ENCODE measurements around the gene TGM5.
"Not testable (repeated sequence)": the region's sequence is repeated elsewhere in the genome, so short reads cannot be mapped to it uniquely, and the experiment has no call there.

The TGM5 gene, protein sequence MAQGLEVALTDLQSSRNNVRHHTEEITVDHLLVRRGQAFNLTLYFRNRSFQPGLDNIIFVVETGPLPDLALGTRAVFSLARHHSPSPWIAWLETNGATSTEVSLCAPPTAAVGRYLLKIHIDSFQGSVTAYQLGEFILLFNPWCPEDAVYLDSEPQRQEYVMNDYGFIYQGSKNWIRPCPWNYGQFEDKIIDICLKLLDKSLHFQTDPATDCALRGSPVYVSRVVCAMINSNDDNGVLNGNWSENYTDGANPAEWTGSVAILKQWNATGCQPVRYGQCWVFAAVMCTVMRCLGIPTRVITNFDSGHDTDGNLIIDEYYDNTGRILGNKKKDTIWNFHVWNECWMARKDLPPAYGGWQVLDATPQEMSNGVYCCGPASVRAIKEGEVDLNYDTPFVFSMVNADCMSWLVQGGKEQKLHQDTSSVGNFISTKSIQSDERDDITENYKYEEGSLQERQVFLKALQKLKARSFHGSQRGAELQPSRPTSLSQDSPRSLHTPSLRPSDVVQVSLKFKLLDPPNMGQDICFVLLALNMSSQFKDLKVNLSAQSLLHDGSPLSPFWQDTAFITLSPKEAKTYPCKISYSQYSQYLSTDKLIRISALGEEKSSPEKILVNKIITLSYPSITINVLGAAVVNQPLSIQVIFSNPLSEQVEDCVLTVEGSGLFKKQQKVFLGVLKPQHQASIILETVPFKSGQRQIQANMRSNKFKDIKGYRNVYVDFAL

DNA sequence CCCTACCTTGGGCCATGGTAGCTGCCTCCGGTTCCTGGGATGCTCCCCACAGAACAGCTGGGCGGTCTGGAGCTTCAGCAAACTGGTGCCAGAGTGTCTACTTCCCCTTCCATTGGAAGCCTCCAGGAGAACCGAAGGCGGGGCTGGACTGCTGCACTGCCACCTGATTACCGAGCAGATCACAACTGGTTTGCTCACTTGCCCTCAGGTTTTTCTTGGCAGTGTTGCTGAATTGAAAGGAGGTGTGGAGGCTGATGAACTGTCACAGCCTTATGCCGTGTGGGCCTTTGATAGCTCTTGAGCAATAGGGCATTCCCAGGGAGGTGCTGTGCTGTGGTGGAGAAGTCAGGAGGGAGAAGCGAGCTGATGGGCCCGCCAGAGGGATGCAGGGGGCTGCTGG lies at the start of gene TGM5:
Gene TGM5 (minus strand): TSS at position 95 of the 400 bp plus-strand sequence. CDS start 79 bp downstream, at position 16.
- no peak for DNase-seq

GRCh38 chr15:43314171-43314570 lies 47.4 kb upstream of the TGM5 start:
- no peak for DNase-seq

- no peak for DNase-seq
Observed at GRCh38 chr15:43312378-43312777, 45.6 kb upstream of the TGM5 start.

- DNase-seq, result no peak
Observed at GRCh38 chr15:43302205-43302817, 35.6 kb upstream of the TGM5 start, which contains the start of gene TGM7. Gene TGM7, minus strand, starts transcription at chr15:43302255.

DNA sequence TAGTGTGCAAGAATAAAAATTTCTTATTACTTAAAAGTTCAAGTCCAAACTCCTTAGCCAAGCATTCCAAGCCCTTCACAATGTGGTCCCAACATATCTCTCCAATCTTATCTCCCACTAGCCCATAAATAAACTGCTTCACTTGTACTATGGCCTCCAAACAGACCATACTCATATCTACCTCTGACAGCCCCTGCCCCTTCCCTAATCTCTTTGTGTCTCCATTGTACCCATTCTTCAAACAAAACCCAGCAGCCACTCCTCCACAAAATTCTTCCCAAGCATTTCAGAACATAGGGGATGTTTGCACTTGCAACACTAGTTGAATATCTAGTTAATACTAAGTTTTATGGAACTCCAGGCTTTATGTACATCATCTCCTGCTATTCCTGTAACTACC lies 33.2 kb upstream of the TGM5 start:
- no peak for DNase-seq

DNA sequence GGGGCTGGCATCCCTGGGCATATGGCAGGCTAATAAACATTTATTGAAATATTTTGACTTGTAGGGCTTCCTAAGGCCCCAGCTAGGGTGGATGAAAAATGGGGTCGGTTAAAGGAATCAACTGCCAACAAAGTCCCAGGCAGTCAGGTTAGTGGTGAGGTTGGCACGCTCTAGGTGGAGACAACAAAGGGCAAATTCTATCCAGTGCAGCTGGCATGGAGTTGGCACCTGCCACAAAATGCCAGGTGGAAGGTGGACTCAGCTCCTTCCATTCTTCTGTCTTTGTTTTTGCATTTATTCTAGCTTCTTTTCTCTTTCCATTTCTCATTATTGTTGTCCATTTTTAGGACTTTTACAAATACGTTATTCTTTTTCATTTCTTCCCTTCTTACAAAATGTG lies 32.7 kb upstream of the TGM5 start:
- DNase-seq, result no peak

- no peak for DNase-seq
Observed at GRCh38 chr15:43294091-43294706, 27.5 kb upstream of the TGM5 start.

- DNase-seq, result no peak
Observed at GRCh38 chr15:43293432-43293831, 26.7 kb upstream of the TGM5 start.

DNA sequence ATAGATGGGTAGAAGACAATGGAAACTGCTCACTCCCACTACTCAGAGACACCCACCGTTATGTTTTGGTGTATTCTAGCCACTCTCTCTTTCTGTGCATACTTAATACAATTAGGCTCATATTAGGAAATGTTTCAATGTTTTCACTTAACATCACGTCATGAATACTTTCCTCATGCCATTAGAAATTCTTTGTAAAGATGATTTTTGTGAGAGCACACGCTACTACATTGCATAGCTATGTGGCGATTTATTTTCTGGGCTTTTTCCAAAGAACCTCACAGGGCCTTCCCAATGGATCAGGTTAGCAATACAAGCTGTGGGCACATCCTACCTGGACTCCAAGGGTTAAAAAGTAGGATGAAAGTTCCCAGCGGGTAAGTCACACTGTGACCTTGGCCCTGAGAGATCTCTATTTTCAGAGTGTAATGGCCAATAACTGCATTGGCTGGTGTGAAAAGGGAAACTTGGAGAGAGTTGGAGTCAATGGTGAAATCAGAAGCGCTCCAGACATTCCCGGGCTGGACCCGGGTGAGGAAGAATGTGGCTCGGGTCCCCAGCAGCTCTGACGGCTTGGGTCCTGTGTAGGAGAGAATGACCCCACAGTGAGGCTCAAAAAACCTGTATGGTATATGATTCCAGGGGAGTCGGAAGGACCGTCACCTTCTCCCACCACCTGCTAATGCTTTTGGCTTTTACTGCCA lies 25.8 kb upstream of the TGM5 start:
- DNase-seq, result no peak

GRCh38 chr15:43289656-43290055 lies 22.9 kb upstream of the TGM5 start:
- not testable (repeated sequence) for DNase-seq

DNA sequence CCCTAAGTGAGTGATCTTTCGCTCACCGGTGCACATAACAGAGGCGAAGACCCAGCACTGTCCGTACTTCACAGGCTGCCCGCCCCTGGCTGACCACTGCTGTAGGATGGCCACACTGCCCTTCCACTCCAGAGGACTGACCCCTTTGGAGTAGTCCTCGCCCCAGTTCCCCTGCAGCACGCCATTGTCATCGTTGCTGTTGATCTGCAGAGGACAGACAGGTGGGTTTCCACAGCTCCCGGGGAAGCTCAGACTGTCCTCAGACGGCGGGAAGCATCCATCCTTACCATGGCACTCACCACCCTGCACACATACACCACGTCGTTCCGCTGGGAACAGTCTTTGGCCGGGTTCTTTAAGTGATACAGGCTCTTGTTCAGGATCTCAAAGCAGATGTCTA lies 20.5 kb upstream of the TGM5 start:
- no peak for DNase-seq

GRCh38 chr15:43286074-43286473 lies 19.3 kb upstream of the TGM5 start:
- no peak for DNase-seq

DNA sequence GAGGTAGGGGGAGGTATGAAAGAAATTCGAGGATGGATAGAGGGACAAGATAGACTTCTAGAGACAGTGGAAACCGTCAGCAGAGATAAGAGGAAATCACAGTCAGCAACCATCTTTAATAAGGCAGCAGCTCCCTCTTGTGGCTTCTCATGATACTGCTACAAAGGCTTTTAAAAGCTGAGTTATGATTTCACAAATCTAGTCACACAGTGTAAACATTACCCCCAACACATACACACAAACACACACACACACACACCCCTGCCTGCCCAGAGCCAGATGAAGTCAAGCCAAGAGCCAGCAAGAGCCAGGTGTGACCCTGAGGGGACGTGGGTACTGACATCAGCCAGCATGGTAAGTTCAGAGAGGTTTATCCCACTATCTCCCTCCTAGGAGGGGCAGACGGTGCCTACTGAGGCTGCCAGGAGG lies 18.9 kb upstream of the TGM5 start:
- peak; percentile 71 for DNase-seq

GRCh38 chr15:43283526-43283925 lies 16.8 kb upstream of the TGM5 start:
- no peak for DNase-seq

DNA sequence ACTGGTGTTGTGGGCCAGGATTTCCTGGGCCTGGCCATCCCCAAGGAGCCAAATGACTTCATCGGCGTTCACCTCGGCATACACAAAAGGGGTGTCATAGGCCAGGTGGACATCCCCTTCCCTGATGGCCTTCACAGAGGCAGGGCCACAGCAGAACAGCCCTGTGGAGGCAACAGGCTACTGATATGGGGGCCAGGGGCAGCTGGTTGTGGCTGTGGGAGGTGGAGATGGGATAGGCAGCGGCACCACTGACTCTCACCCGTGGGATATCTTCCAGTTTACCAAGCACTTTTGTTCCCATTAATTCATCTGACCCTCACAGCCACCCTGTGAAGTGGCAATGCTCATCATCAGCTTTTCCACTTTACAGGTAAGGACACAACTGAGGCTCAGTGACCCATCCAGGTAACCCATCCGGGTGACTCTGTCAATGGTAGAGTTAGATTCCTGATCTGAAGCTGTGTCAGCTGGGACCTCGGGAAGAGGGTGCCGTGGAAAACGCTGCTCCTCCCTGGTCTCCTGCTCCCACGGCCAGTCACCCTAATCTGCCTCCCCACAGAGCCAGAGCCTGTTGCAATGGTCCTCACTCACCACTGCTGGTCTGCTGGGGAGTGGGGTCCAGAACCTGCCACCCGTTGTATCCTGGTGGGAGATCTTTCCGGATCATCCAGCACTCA lies 15.3 kb upstream of the TGM5 start:
- DNase-seq, result no peak

DNA sequence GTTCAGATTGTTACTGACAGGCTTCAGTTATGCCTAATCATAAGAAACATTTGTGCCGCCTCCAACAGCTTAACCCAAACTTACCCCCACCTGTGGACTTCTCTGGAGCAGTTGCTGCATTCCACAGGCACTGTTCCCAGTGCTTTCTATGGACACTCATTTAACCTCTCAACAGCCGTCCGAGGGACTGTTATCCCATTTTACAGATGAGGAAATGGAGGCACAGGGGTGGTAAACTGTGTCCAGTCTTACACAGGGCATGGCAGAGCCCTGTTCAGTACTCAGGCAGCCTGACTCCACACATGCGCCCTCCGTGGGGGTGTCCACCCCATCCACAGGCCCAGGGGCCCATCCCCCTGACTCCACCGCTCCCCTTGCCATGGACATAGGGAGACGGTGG lies 14.3 kb upstream of the TGM5 start:
- DNase-seq, result no peak

- DNase-seq, result no peak
Observed at GRCh38 chr15:43279496-43279895, 12.8 kb upstream of the TGM5 start.

GRCh38 chr15:43278869-43279268 lies 12.1 kb upstream of the TGM5 start:
- no peak for DNase-seq

DNA sequence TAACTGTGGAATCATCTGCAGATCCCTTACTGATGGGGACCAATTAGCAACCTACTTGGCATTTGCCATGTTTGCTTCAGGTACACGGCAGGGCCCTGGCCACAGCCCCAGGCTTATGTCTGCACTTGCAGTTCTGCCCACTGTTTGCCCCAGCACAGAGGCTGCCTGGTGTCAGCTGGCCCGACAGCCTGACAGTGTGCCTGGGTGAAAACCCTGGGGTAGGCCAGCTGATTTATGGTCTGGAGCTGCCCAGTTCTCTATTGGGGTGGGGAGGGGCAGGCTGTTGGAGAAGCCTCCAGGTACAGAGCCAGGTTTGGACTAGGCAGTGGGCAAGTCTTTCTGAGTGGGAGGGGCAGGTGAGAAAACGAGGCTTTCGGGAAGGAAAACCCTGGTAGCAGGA lies 11.2 kb upstream of the TGM5 start:
- DNase-seq, result no peak

DNA sequence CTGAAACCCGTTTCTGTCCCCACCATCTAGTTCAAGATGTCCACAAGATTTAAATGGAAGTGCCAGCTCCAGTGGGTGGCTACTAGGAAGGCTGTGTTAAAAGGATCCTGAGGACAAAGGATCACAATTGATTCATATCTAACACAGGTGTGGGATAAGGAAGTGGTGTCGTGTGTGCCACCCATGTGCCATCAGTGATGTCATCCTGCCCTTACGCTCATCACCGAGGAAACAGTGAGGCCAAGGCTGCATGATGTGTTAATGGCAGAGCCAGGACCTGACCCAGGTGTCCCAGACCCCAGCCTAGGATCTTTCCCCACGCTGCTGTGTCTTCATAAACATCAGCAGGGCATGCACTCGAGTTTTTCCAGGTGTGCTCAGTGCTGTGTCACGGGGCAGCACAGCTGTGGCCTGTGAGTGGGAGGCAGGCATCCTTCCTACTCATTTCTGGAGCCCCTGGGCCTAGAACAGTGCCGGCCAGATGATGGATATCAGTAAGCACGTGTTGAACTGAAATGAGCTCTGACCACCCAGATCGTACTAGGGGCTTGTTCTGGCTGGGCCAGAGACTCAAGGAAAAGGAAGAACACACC lies 10.6 kb upstream of the TGM5 start:
- DNase-seq, result peak; percentile 10

GRCh38 chr15:43276563-43277200 lies 10.0 kb upstream of the TGM5 start:
- DNase-seq, result no peak

Data from activated CD4-positive, alpha-beta T cell treated with anti-CD3 and anti-CD28 coated beads, Interleukin-10, Interleukin-2, amounts not matched to agents 100 ng/mL and 50 ng/mL, durations not matched to agents 16 hours and 8 hours (primary cell).